AG04450 (cell line): ENCODE measurements around the gene SLIT3. TPM values are rescaled to one million over a fixed set of nuclear protein-coding genes. Genes with fewer than 3 reads are reported as not detected.

Source experiments
- CTCF ChIA-PET: fragments of 300-600, 350-600 bp; formaldehyde crosslinking; extraction: SDS; loops from one replicate; lab custom pipeline; 2022; ENCODE audit warnings: antibody characterized with exemption, inconsistent platforms; lab: Charles Lee
- POLR2A ChIA-PET: fragments of 350-600 bp; formaldehyde crosslinking; extraction: SDS; loops from one replicate; lab custom pipeline; 2021; ENCODE audit warnings: antibody characterized with exemption, inconsistent platforms; lab: Yijun Ruan, JAX
- DNase-seq: peaks from one replicate; pipeline ENCODE4 v3.0.0-alpha.2; 2011; ENCODE audit warnings: low read depth, low spot score
- H3K27ac ChIP-seq: one replicate; pipeline ENCODE4 v1.5.1; 2012; ENCODE audit warnings: low read depth, low read length, control low read depth
- H3K27me3 ChIP-seq: one replicate; pipeline ENCODE4 v1.6.0; 2012; ENCODE audit warnings: low read length; ENCODE audit not compliant: control insufficient read depth, insufficient read depth
- H3K4me3 ChIP-seq: 2 replicates; pipeline ENCODE4 v1.5.1; 2011; ENCODE audit warnings: mild to moderate bottlenecking, low read depth, low read length, control low read depth
- H3K9me3 ChIP-seq: 2 replicates; pipeline ENCODE4 v1.5.1; 2012; ENCODE audit warnings: low read length; ENCODE audit not compliant: control insufficient read depth, insufficient read depth
- CTCF ChIP-seq: IDR thresholded peaks from 2 replicates; pipeline ENCODE4 v1.5.1; 2011; ENCODE audit warnings: low read depth, low read length, control low read depth, inconsistent platforms
- polyA plus RNA-seq: library from polyadenylated mRNA; depleted of rRNA; stranded (reverse); fragments of >200 nt; gene quantifications from 2 replicates; pipeline ENCODE4 v1.2.3, GENCODE V29; 2011

Gene SLIT3
- polyA plus RNA-seq, 1 experiment, result 0.26 TPM

- DNase-seq, result no peak
- Histone ChIP-seq H3K4me3 (no peak overlapping the region), H3K9me3 (no peaks in the 10 kb centered on the region), H3K27ac (no peak overlapping the region), H3K27me3 (no peaks in the 10 kb centered on the region)
- CTCF ChIA-PET, result no interaction called here
- TF ChIP-seq CTCF, result no peak
- POLR2A ChIA-PET, result no interaction called here
Observed at GRCh38 chr5:169062690-169063089, 238.2 kb downstream of the SLIT3 start.

GRCh38 chr5:169054506-169054905 lies 246.4 kb downstream of the SLIT3 start:
- H3K27ac ChIP-seq, result no peak overlapping the region
- POLR2A ChIA-PET, result no interaction called here
- no peak for TF ChIP-seq CTCF
- CTCF ChIA-PET, result no interaction called here
- H3K9me3 ChIP-seq, result no peaks in the 10 kb centered on the region
- no peak overlapping the region for H3K4me3 ChIP-seq
- H3K27me3 ChIP-seq, result no peaks in the 10 kb centered on the region
- no peak for DNase-seq

- ChIA-PET POLR2A (no interaction called here), CTCF (no interaction called here)
- TF ChIP-seq CTCF, result no peak
- no peak overlapping the region for H3K4me3 ChIP-seq
- H3K27me3 ChIP-seq, result no peaks in the 10 kb centered on the region
- DNase-seq, result no peak
- H3K27ac ChIP-seq, result no peak overlapping the region
- H3K9me3 ChIP-seq, result no peaks in the 10 kb centered on the region
Observed at GRCh38 chr5:169052207-169052606, 248.7 kb downstream of the SLIT3 start.

- H3K9me3 ChIP-seq, result no peaks in the 10 kb centered on the region
- no peak overlapping the region for H3K4me3 ChIP-seq
- DNase-seq, result no peak
- no peak overlapping the region for H3K27ac ChIP-seq
- TF ChIP-seq CTCF, result no peak
- CTCF ChIA-PET, result no interaction called here
- POLR2A ChIA-PET, result no interaction called here
- no peaks in the 10 kb centered on the region for H3K27me3 ChIP-seq
Observed at GRCh38 chr5:169051351-169051750, 249.6 kb downstream of the SLIT3 start.

- POLR2A ChIA-PET, result no interaction called here
Observed at GRCh38 chr5:169050636-169051035, 250.3 kb downstream of the SLIT3 start.

More at GRCh38 chr5:169050636-169051035, 250.3 kb downstream of the SLIT3 start:
- DNase-seq, result no peak
- Histone ChIP-seq H3K27me3 (no peaks in the 10 kb centered on the region), H3K9me3 (no peaks in the 10 kb centered on the region), H3K27ac (no peak overlapping the region), H3K4me3 (no peak overlapping the region)
- CTCF ChIA-PET, result no interaction called here
- no peak for TF ChIP-seq CTCF
